ENCODE data around the gene SLC1A1. TPM values are rescaled to one million over a fixed set of nuclear protein-coding genes. Genes with fewer than 3 reads are reported as not detected.

SLC1A1 gene
- total RNA-seq, 1 experiment from 2014 or later, result 3.2 TPM

- TF ChIP-seq CTCF (conservative IDR thresholded peaks at IDR 0.05; ENCODE audit: low read depth, low read length) (no peak), EZH2 (IDR thresholded peaks at IDR 0.05; ENCODE audit: low read length, unreplicated experiment) (no peak), EZH2phosphoT487 (IDR thresholded peaks at IDR 0.05; ENCODE audit: borderline replicate concordance, low read length) (no peak)
- Histone ChIP-seq H3K79me2 (ENCODE audit: low read length) (no peaks in the 10 kb centered on the region), H2AFZ (ENCODE audit: low read length) (no peak overlapping the region), H3K4me3 (ENCODE audit: low read length) (no peak overlapping the region), H3F3A (ENCODE audit: low read length, unreplicated experiment) (no peaks in the 10 kb centered on the region), H3K4me1 (ENCODE audit: insufficient read depth, low read length) (peaks cover 4% of the 10 kb centered on the region; the same call in 1 of the 2 replicates), H3K4me2 (ENCODE audit: low read length) (no peak overlapping the region), H3K36me3 (ENCODE audit: low read depth, low read length) (no peaks in the 10 kb centered on the region), H3K9me2 (replicated peaks; ENCODE audit: low read length) (no peaks in the 10 kb centered on the region), H3K27ac (ENCODE audit: low read length) (no peak overlapping the region), H3K9ac (ENCODE audit: low read length) (no peak overlapping the region), H3K27me3 (ENCODE audit: low read length) (no peaks in the 10 kb centered on the region), H3K9me3 (ENCODE audit: low read length) (no peaks in the 10 kb centered on the region), H4K20me1 (ENCODE audit: low read length) (no peaks in the 10 kb centered on the region)
- DNase-seq, result no peak
- no TSS peak for BruUV-seq (replicated peaks)
- intact Hi-C loops (cut with micrococcal nuclease), result no loop called here
- no peak for ATAC-seq
- CTCF ChIA-PET, result no interaction called here
- POLR2A ChIA-PET (ENCODE audit: unreplicated experiment), result no interaction called here
Measured at GRCh38 chr9:4486176-4486575, 4.1 kb upstream of the SLC1A1 start.

GRCh38 chr9:4489562-4489918 is 728 bp upstream of the SLC1A1 start:
- Histone ChIP-seq H3K79me2 (ENCODE audit: low read length) (no peaks in the 10 kb centered on the region), H3K9me3 (ENCODE audit: low read length) (no peaks in the 10 kb centered on the region), H3K4me3 (ENCODE audit: low read length) (peak overlapping the region; percentile 85), H2AFZ (ENCODE audit: low read length) (peak overlapping the region; percentile 93), H3K9ac (ENCODE audit: low read length) (peak overlapping the region; percentile 40), H3F3A (ENCODE audit: low read length, unreplicated experiment) (no peaks in the 10 kb centered on the region), H3K27me3 (ENCODE audit: low read length) (no peaks in the 10 kb centered on the region), H3K27ac (ENCODE audit: low read length) (0 out of 2 replicates have a peak overlapping the region, but pooled peaks have one; percentile 8), H3K36me3 (ENCODE audit: low read depth, low read length) (no peaks in the 10 kb centered on the region), H3K9me2 (replicated peaks; ENCODE audit: low read length) (no peaks in the 10 kb centered on the region), H3K4me1 (ENCODE audit: insufficient read depth, low read length) (peaks cover 10% of the 10 kb centered on the region; the same call in 1 of the 2 replicates), H4K20me1 (ENCODE audit: low read length) (no peaks in the 10 kb centered on the region), H3K4me2 (ENCODE audit: low read length) (peak overlapping the region; percentile 87)
- DNase-seq (peak; percentile 43), ATAC-seq (peak; percentile 56)
- CTCF ChIA-PET, result interaction anchor here (0.7 kb wide), 1 partner anchor 59 kb away, joined by 4 read pairs; no protein-coding TSS in a partner anchor
- intact Hi-C loops (cut with micrococcal nuclease), result no loop called here
- no peak for TF ChIP-seq EZH2phosphoT487 (IDR thresholded peaks at IDR 0.05; ENCODE audit: borderline replicate concordance, low read length)
- no peak for TF ChIP-seq CTCF (conservative IDR thresholded peaks at IDR 0.05; ENCODE audit: low read depth, low read length)
- TF ChIP-seq EZH2 (IDR thresholded peaks at IDR 0.05; ENCODE audit: low read length, unreplicated experiment), result no peak
- POLR2A ChIA-PET (ENCODE audit: unreplicated experiment), result interaction anchor here (0.6 kb wide), 1 partner anchor 1594 kb away, joined by 3 read pairs; no protein-coding TSS in a partner anchor
- BruUV-seq (replicated peaks), result TSS peak; percentile 79
